CD8-positive, alpha-beta memory T cell (primary cell): ENCODE results near the gene DUS1L. TPM values are rescaled to one million over a fixed set of nuclear protein-coding genes. Genes with fewer than 3 reads are reported as not detected.
A peak's percentile ranks its signal among the peaks of the same experiment; 100 is the strongest.

Experiments used
- CTCF ChIA-PET: fragments of 350-600 bp; sonication (Branson Sonifier 250); formaldehyde crosslinking; loops from one replicate; lab custom pipeline; 2021; ENCODE audit warnings: antibody characterized with exemption; lab: Charles Lee
- POLR2A ChIA-PET: fragments of 350-600 bp; sonication (Branson Sonifier 250); formaldehyde crosslinking; loops from one replicate; lab custom pipeline; 2021; ENCODE audit warnings: antibody characterized with exemption; lab: Charles Lee
- DNase-seq, 5 donors: peaks; one replicate each; pipeline versions ENCODE4 v3.0.0 to v3.0.0-alpha.2; 2020 to 2022; ENCODE audit warnings: mixed read lengths in 1 of 5
- H3K27ac ChIP-seq: one replicate; pipeline ENCODE4 v1.7.0; 2013; ENCODE audit warnings: low read depth, mild to moderate bottlenecking, low read length, moderate library complexity
- H3K27me3 ChIP-seq: 2 replicates; pipeline ENCODE4 v1.7.0; 2013; ENCODE audit warnings: low read length, mild to moderate bottlenecking; ENCODE audit not compliant: insufficient read depth, poor library complexity, severe bottlenecking
- H3K36me3 ChIP-seq: 2 replicates; pipeline ENCODE4 v1.7.0; 2013; ENCODE audit warnings: mild to moderate bottlenecking, low read length, moderate library complexity; ENCODE audit not compliant: insufficient read depth
- H3K4me1 ChIP-seq: 2 replicates; pipeline ENCODE4 v1.7.0; 2013; ENCODE audit warnings: mild to moderate bottlenecking, low read length, moderate library complexity; ENCODE audit not compliant: insufficient read depth
- H3K4me3 ChIP-seq: 2 replicates; pipeline ENCODE4 v1.7.0; 2013; ENCODE audit warnings: mild to moderate bottlenecking, low read length
- H3K9me3 ChIP-seq: 2 replicates; pipeline ENCODE4 v1.7.0; 2013; ENCODE audit warnings: mild to moderate bottlenecking, low read length
- H3K27ac Mint-ChIP-seq, 8 donors: one replicate each; pipeline ENCODE4 v1.8.0; 2020 to 2021; ENCODE audit warnings: mixed read lengths in 8 of 8, mild to moderate bottlenecking in 6 of 8, inconsistent platforms in 3 of 8, moderate library complexity in 3 of 8
- H3K27me3 Mint-ChIP-seq, 2 donors: one replicate each; pipeline ENCODE4 v1.8.0; 2020 to 2021; ENCODE audit warnings: mixed read lengths in 2 of 2, mild to moderate bottlenecking in 1 of 2, moderate library complexity in 1 of 2
- H3K36me3 Mint-ChIP-seq, 3 donors: one replicate each; pipeline ENCODE4 v1.8.0; 2020 to 2021; ENCODE audit warnings: mixed read lengths in 3 of 3, inconsistent platforms in 1 of 3, mild to moderate bottlenecking in 1 of 3
- H3K4me1 Mint-ChIP-seq, 3 donors: one replicate each; pipeline ENCODE4 v1.8.0; 2020 to 2021; ENCODE audit warnings: mixed read lengths in 3 of 3, inconsistent platforms in 1 of 3, mild to moderate bottlenecking in 1 of 3
- H3K4me3 Mint-ChIP-seq, 7 donors: one replicate each; pipeline ENCODE4 v1.8.0; 2020 to 2021; ENCODE audit warnings: mixed read lengths in 7 of 7, mild to moderate bottlenecking in 6 of 7, moderate library complexity in 4 of 7, inconsistent platforms in 2 of 7
- H3K9me3 Mint-ChIP-seq, 5 donors: one replicate each; pipeline ENCODE4 v1.8.0; 2020 to 2022; ENCODE audit warnings: mixed read lengths in 5 of 5, mild to moderate bottlenecking in 3 of 5, moderate library complexity in 2 of 5, inconsistent platforms in 1 of 5
- polyA plus RNA-seq: library from polyadenylated mRNA; unstranded; fragments of 300-500 nt; fragmentation: Illumina TruSeq; gene quantifications from one replicate; pipeline ENCODE4 v1.2.3, GENCODE V29; 2021
- total RNA-seq, 2 experiments: library from RNA; stranded (reverse); gene quantifications; one replicate each; pipeline ENCODE4 v1.2.3, GENCODE V29; 2021

DUS1L gene
- total and polyA plus RNA-seq, 3 experiments from 2014 or later, result 142 to 210 (median 206) TPM

GRCh38 chr17:82084373-82085030 lies 18.9 kb upstream of the DUS1L start:
- no peak overlapping the region for H3K27ac ChIP-seq
- POLR2A ChIA-PET, result no interaction called here
- peaks cover 9% of the 10 kb centered on the region for H3K36me3 ChIP-seq

GRCh38 chr17:82083533-82084359 lies 18.1 kb upstream of the DUS1L start:
- H3K4me1 Mint-ChIP-seq, result no peaks in the 10 kb centered on the region
- no peak overlapping the region for H3K27ac ChIP-seq
- CTCF ChIA-PET, result no interaction called here
- peaks cover 0 to 78% (median 0%) of the 10 kb centered on the region in 3 donors for H3K36me3 Mint-ChIP-seq
- H3K36me3 ChIP-seq, result peaks cover 9% of the 10 kb centered on the region
- H3K4me1 ChIP-seq, result no peaks in the 10 kb centered on the region
- H3K4me3 Mint-ChIP-seq, result no peak overlapping the region
- H3K27me3 ChIP-seq, result no peaks in the 10 kb centered on the region
- peak overlapping the region in 1 of 8 donors; percentile 17 for H3K27ac Mint-ChIP-seq
- DNase-seq, result no peak
- POLR2A ChIA-PET, result no interaction called here
- H3K4me3 ChIP-seq, result no peak overlapping the region
- no peaks in the 10 kb centered on the region for H3K9me3 Mint-ChIP-seq
- no peaks in the 10 kb centered on the region for H3K27me3 Mint-ChIP-seq
- H3K9me3 ChIP-seq, result no peaks in the 10 kb centered on the region

More at GRCh38 chr17:82084373-82085030, 18.9 kb upstream of the DUS1L start:
- Mint-ChIP-seq H3K4me3 (no peak overlapping the region), H3K36me3 (peaks cover 0 to 79% (median 0%) of the 10 kb centered on the region in 3 donors), H3K27me3 (no peaks in the 10 kb centered on the region), H3K27ac (no peak overlapping the region), H3K9me3 (no peaks in the 10 kb centered on the region), H3K4me1 (no peaks in the 10 kb centered on the region)
- Histone ChIP-seq H3K4me1 (no peaks in the 10 kb centered on the region), H3K27me3 (no peaks in the 10 kb centered on the region), H3K4me3 (no peak overlapping the region), H3K9me3 (no peaks in the 10 kb centered on the region)
- CTCF ChIA-PET, result no interaction called here
- DNase-seq, result no peak

GRCh38 chr17:82083009-82083408 lies 17.4 kb upstream of the DUS1L start:
- Mint-ChIP-seq H3K4me1 (no peaks in the 10 kb centered on the region), H3K9me3 (no peaks in the 10 kb centered on the region), H3K36me3 (peaks cover 0 to 75% (median 2%) of the 10 kb centered on the region in 3 donors), H3K4me3 (no peak overlapping the region), H3K27ac (no peak overlapping the region), H3K27me3 (no peaks in the 10 kb centered on the region)
- Histone ChIP-seq H3K4me1 (no peaks in the 10 kb centered on the region), H3K36me3 (peaks cover 9% of the 10 kb centered on the region), H3K4me3 (no peak overlapping the region), H3K27me3 (no peaks in the 10 kb centered on the region), H3K9me3 (no peaks in the 10 kb centered on the region), H3K27ac (no peak overlapping the region)
- POLR2A ChIA-PET, result interaction anchor here (1.0 kb wide), 1 partner anchor 44 kb away, joined by 3 read pairs; no protein-coding TSS in a partner anchor
- DNase-seq, result no peak
- CTCF ChIA-PET, result no interaction called here

GRCh38 chr17:82082456-82082855 lies 16.9 kb upstream of the DUS1L start:
- H3K9me3 ChIP-seq, result no peaks in the 10 kb centered on the region
- H3K4me3 Mint-ChIP-seq, result no peak overlapping the region
- H3K27ac ChIP-seq, result no peak overlapping the region
- H3K4me1 ChIP-seq, result no peaks in the 10 kb centered on the region
- H3K4me3 ChIP-seq, result no peak overlapping the region
- H3K36me3 Mint-ChIP-seq, result peaks cover 0 to 71% (median 2%) of the 10 kb centered on the region in 3 donors
- ChIA-PET CTCF (no interaction called here), POLR2A (interaction anchor here (1.0 kb wide), 1 partner anchor 44 kb away, joined by 3 read pairs; no protein-coding TSS in a partner anchor)
- H3K36me3 ChIP-seq, result peaks cover 9% of the 10 kb centered on the region
- H3K27me3 ChIP-seq, result no peaks in the 10 kb centered on the region
- no peaks in the 10 kb centered on the region for H3K9me3 Mint-ChIP-seq
- no peaks in the 10 kb centered on the region for H3K4me1 Mint-ChIP-seq
- no peak for DNase-seq
- no peaks in the 10 kb centered on the region for H3K27me3 Mint-ChIP-seq
- no peak overlapping the region for H3K27ac Mint-ChIP-seq

- Histone ChIP-seq H3K36me3 (peaks cover 9% of the 10 kb centered on the region), H3K4me3 (no peak overlapping the region), H3K27ac (no peak overlapping the region), H3K27me3 (no peaks in the 10 kb centered on the region), H3K4me1 (no peaks in the 10 kb centered on the region), H3K9me3 (no peaks in the 10 kb centered on the region)
- no peaks in the 10 kb centered on the region for H3K27me3 Mint-ChIP-seq
- DNase-seq, result no peak
- H3K27ac Mint-ChIP-seq, result no peak overlapping the region
- ChIA-PET POLR2A (no interaction called here), CTCF (no interaction called here)
- H3K4me3 Mint-ChIP-seq, result no peak overlapping the region
- H3K36me3 Mint-ChIP-seq, result peaks cover 0 to 67% (median 2%) of the 10 kb centered on the region in 3 donors
- H3K4me1 Mint-ChIP-seq, result no peaks in the 10 kb centered on the region
- no peaks in the 10 kb centered on the region for H3K9me3 Mint-ChIP-seq
These were observed 16.4 kb upstream of the DUS1L start for GRCh38 chr17:82081966-82082365.

- H3K27ac Mint-ChIP-seq, result peak overlapping the region in 1 of 8 donors; percentile 14
- H3K36me3 Mint-ChIP-seq, result peaks cover 0 to 64% (median 2%) of the 10 kb centered on the region in 3 donors
- Histone ChIP-seq H3K4me3 (no peak overlapping the region), H3K4me1 (no peaks in the 10 kb centered on the region), H3K27ac (no peak overlapping the region), H3K27me3 (no peaks in the 10 kb centered on the region), H3K9me3 (no peaks in the 10 kb centered on the region), H3K36me3 (peaks cover 9% of the 10 kb centered on the region)
- DNase-seq, result no peak
- no peak overlapping the region for H3K4me3 Mint-ChIP-seq
- H3K9me3 Mint-ChIP-seq, result no peaks in the 10 kb centered on the region
- no peaks in the 10 kb centered on the region for H3K27me3 Mint-ChIP-seq
- no peaks in the 10 kb centered on the region for H3K4me1 Mint-ChIP-seq
- POLR2A ChIA-PET, result no interaction called here
- CTCF ChIA-PET, result no interaction called here
These were observed 15.9 kb upstream of the DUS1L start for GRCh38 chr17:82081546-82081945.

- no peaks in the 10 kb centered on the region for H3K4me1 ChIP-seq
- no peaks in the 10 kb centered on the region for H3K9me3 ChIP-seq
- H3K36me3 ChIP-seq, result peaks cover 9% of the 10 kb centered on the region
- Mint-ChIP-seq H3K36me3 (peaks cover 0 to 58% (median 2%) of the 10 kb centered on the region in 3 donors), H3K4me3 (no peak overlapping the region), H3K9me3 (no peaks in the 10 kb centered on the region), H3K4me1 (no peaks in the 10 kb centered on the region), H3K27ac (no peak overlapping the region), H3K27me3 (no peaks in the 10 kb centered on the region)
- H3K4me3 ChIP-seq, result no peak overlapping the region
- ChIA-PET POLR2A (no interaction called here), CTCF (no interaction called here)
- no peaks in the 10 kb centered on the region for H3K27me3 ChIP-seq
- H3K27ac ChIP-seq, result no peak overlapping the region
- DNase-seq, result no peak
These were observed 15.3 kb upstream of the DUS1L start for GRCh38 chr17:82080789-82081464.
